Measurements from ENCODE around the gene SPEN. TPM values are rescaled to one million over a fixed set of nuclear protein-coding genes. Genes with fewer than 3 reads are reported as not detected.

The SPEN gene
- total and polyA plus RNA-seq, 9 of the 15 experiments (the other 6 are each of a cell fraction or from before 2014, with no cell fraction given): 5.7 to 87.5 (median 27.2) TPM

DNA sequence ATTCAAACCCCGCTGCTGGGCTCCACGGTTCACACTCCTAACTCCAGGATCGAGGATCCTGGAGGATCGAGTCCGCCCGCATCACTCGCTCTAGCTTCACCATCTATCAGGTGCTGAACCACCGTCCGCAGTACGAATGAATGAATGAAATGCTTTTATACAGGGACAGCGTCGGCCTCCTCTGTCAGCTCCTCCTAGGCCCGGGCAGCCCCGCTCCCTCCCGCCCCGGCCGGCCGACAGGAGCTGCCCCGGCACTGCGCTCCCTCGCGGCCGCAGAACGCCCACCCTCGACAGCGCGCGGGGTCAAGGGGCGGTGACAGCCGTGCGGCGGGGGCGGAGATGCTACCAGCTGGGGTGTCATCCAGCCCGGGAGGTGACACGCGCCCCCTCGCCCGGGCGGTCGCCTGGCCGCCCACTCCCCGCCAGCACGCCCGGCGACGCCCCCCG lies 127.9 kb downstream of the SPEN start (continued):
- TF ChIP-seq, protein P1, sequence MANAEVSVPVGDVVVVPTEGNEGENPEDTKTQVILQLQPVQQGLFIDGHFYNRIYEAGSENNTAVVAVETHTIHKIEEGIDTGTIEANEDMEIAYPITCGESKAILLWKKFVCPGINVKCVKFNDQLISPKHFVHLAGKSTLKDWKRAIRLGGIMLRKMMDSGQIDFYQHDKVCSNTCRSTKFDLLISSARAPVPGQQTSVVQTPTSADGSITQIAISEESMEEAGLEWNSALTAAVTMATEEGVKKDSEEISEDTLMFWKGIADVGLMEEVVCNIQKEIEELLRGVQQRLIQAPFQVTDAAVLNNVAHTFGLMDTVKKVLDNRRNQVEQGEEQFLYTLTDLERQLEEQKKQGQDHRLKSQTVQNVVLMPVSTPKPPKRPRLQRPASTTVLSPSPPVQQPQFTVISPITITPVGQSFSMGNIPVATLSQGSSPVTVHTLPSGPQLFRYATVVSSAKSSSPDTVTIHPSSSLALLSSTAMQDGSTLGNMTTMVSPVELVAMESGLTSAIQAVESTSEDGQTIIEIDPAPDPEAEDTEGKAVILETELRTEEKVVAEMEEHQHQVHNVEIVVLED (CRISPR knock-in tag; IDR thresholded peaks at IDR 0.05): peak; percentile 57
- TF ChIP-seq RAD51 (IDR thresholded peaks at IDR 0.05; ENCODE audit: borderline replicate concordance, low read depth): no peak
- no peak for TF ChIP-seq KDM4B (IDR thresholded peaks at IDR 0.05; ENCODE audit: borderline replicate concordance in 2 of 2, low read depth in 1 of 2)
- TF ChIP-seq UBTF (IDR thresholded peaks at IDR 0.05; ENCODE audit: borderline replicate concordance in 1 of 2, low read depth in 2 of 2, low read length in 2 of 2): peak in 1 of 2 experiments; percentile 73; a peak in 1 of 4 replicates

All from K562 (cell line).